Activated naive CD8-positive, alpha-beta T cell treated with anti-CD3 and anti-CD28 coated beads, Interleukin-2, amount 10 ng/mL, durations not matched to agents 7 days and 5 days (primary cell): ENCODE results near the gene RERE. TPM values are rescaled to one million over a fixed set of nuclear protein-coding genes. Genes with fewer than 3 reads are reported as not detected.

Source experiments
- ATAC-seq: fragments of 150-1000 bp; cut with Tn5 transposase; one replicate; pipeline ENCODE4 v1.10.0; 2021; ENCODE audit warnings: low read depth, moderate library complexity
- POLR2A ChIA-PET: fragments of 350-600 bp; sonication (Branson Sonifier 250); formaldehyde crosslinking; loops from one replicate; lab custom pipeline; 2021; ENCODE audit warnings: antibody characterized with exemption; lab: Charles Lee
- DNase-seq: peaks from one replicate; pipeline ENCODE4 v3.0.0; 2021
- H3K27ac Mint-ChIP-seq: one replicate; pipeline ENCODE4 v1.8.0; 2022; ENCODE audit warnings: mild to moderate bottlenecking, mixed read lengths
- H3K27me3 Mint-ChIP-seq: one replicate; pipeline ENCODE4 v1.8.0; 2022; ENCODE audit warnings: mild to moderate bottlenecking, moderate library complexity, mixed read lengths
- H3K36me3 Mint-ChIP-seq: one replicate; pipeline ENCODE4 v1.8.0; 2021; ENCODE audit warnings: mild to moderate bottlenecking, mixed read lengths
- H3K4me1 Mint-ChIP-seq: one replicate; pipeline ENCODE4 v1.8.0; 2021; ENCODE audit warnings: mixed read lengths
- H3K4me3 Mint-ChIP-seq: one replicate; pipeline ENCODE4 v1.8.0; 2022; ENCODE audit warnings: mild to moderate bottlenecking, moderate library complexity, mixed read lengths
- H3K9me3 Mint-ChIP-seq: one replicate; pipeline ENCODE4 v1.8.0; 2021; ENCODE audit warnings: mixed read lengths
- microRNA-seq: library from miRNA; unstranded; fragments of <30 nt; microRNA quantifications from one replicate; pipeline ENCODE4 v1.2.0, GENCODE V29; 2022
- total RNA-seq, 2 experiments: library from RNA; stranded (reverse); gene quantifications; one replicate each; pipeline ENCODE4 v1.2.3, GENCODE V29; 2021

RERE gene
- total RNA-seq, 2 experiments from 2014 or later: 64.4 to 68.7 TPM

GRCh38 chr1:8313231-8313630 is 504.2 kb downstream of the RERE start:
- Mint-ChIP-seq H3K27ac (no peak overlapping the region), H3K4me1 (peaks cover 2% of the 10 kb centered on the region), H3K4me3 (no peak overlapping the region), H3K36me3 (no peaks in the 10 kb centered on the region), H3K9me3 (no peaks in the 10 kb centered on the region), H3K27me3 (peaks cover 40% of the 10 kb centered on the region)
- POLR2A ChIA-PET: no interaction called here
- ATAC-seq: no peak
- DNase-seq: no peak

- Mint-ChIP-seq H3K4me3 (no peak overlapping the region), H3K36me3 (no peaks in the 10 kb centered on the region), H3K27ac (no peak overlapping the region), H3K27me3 (peaks cover 39% of the 10 kb centered on the region), H3K9me3 (no peaks in the 10 kb centered on the region), H3K4me1 (peaks cover under 1% of the 10 kb centered on the region)
- no peak for ATAC-seq
- DNase-seq: no peak
- POLR2A ChIA-PET: no interaction called here
Measured at GRCh38 chr1:8312235-8313218, 504.9 kb downstream of the RERE start.

GRCh38 chr1:8311068-8311718 is 506.2 kb downstream of the RERE start:
- no peaks in the 10 kb centered on the region for H3K4me1 Mint-ChIP-seq
- ATAC-seq (no peak), DNase-seq (no peak)
- H3K36me3 Mint-ChIP-seq: no peaks in the 10 kb centered on the region
- no peaks in the 10 kb centered on the region for H3K9me3 Mint-ChIP-seq
- POLR2A ChIA-PET: interaction anchor here (0.6 kb wide), 1 partner anchor 12 kb away, joined by 4 read pairs; no protein-coding TSS in a partner anchor
- peaks cover 27% of the 10 kb centered on the region for H3K27me3 Mint-ChIP-seq
- no peak overlapping the region for H3K27ac Mint-ChIP-seq
- H3K4me3 Mint-ChIP-seq: no peak overlapping the region

GRCh38 chr1:8307628-8308027 is 509.8 kb downstream of the RERE start:
- no peaks in the 10 kb centered on the region for H3K4me1 Mint-ChIP-seq
- no peaks in the 10 kb centered on the region for H3K36me3 Mint-ChIP-seq
- H3K27ac Mint-ChIP-seq: no peak overlapping the region
- peaks cover 12% of the 10 kb centered on the region for H3K27me3 Mint-ChIP-seq
- POLR2A ChIA-PET: interaction anchor here (0.7 kb wide), 1 partner anchor 181 kb away, joined by 3 read pairs; no protein-coding TSS in a partner anchor
- no peaks in the 10 kb centered on the region for H3K9me3 Mint-ChIP-seq
- DNase-seq: no peak
- no peak for ATAC-seq
- H3K4me3 Mint-ChIP-seq: no peak overlapping the region

- ATAC-seq (no peak), DNase-seq (no peak)
- peaks cover 8% of the 10 kb centered on the region for H3K27me3 Mint-ChIP-seq
- POLR2A ChIA-PET: no interaction called here
- H3K4me1 Mint-ChIP-seq: no peaks in the 10 kb centered on the region
- no peaks in the 10 kb centered on the region for H3K36me3 Mint-ChIP-seq
- no peak overlapping the region for H3K27ac Mint-ChIP-seq
- no peak overlapping the region for H3K4me3 Mint-ChIP-seq
- H3K9me3 Mint-ChIP-seq: no peaks in the 10 kb centered on the region
Measured at GRCh38 chr1:8303876-8304275, 513.6 kb downstream of the RERE start.

- no peak overlapping the region for H3K4me3 Mint-ChIP-seq
- H3K9me3 Mint-ChIP-seq: no peaks in the 10 kb centered on the region
- DNase-seq (no peak), ATAC-seq (no peak)
- no peaks in the 10 kb centered on the region for H3K36me3 Mint-ChIP-seq
- peaks cover 8% of the 10 kb centered on the region for H3K27me3 Mint-ChIP-seq
- no peaks in the 10 kb centered on the region for H3K4me1 Mint-ChIP-seq
- H3K27ac Mint-ChIP-seq: peak overlapping the region; percentile 17
- POLR2A ChIA-PET: no interaction called here
Measured at GRCh38 chr1:8303141-8303540, 514.3 kb downstream of the RERE start.

Small RNA genes lying within 50 kb of the gene (microRNA-seq; reads per million reads assigned to microRNA genes)
- not detected for gene MIR6728

Other genes starting within 250 kb of the RERE start
- 1,000 to 10,000 TPM; 2,428 to 2,545 TPM for gene ENO1, start 61.0 kb upstream of the RERE start, total RNA-seq
- gene CA6, start 128.2 kb upstream of the RERE start, total RNA-seq: 10 to 100 TPM; 37.3 to 41.8 TPM
- under 1 TPM in 1 of 2 experiments, not detected in 1; 0.19 TPM for gene SLC2A7, start 208.8 kb upstream of the RERE start, total RNA-seq